Mucosa of rectum (tissue), 2 donors: ENCODE data around the gene SH3RF2.

Source experiments
- H3K27ac ChIP-seq, 2 donors: one replicate each; pipeline ENCODE4 v1.7.0; 2013; ENCODE audit warnings: inconsistent platforms in 2 of 2, low read depth in 2 of 2, low read length in 2 of 2
- H3K27me3 ChIP-seq, 2 donors: one replicate each; pipeline ENCODE4 v1.7.0; 2013; ENCODE audit warnings: low read length in 2 of 2; ENCODE audit not compliant: control insufficient read depth in 2 of 2, insufficient read depth in 2 of 2
- H3K36me3 ChIP-seq, 2 donors: one replicate each; pipeline ENCODE4 v1.7.0; 2013; ENCODE audit warnings: low read length in 2 of 2; ENCODE audit not compliant: control insufficient read depth in 2 of 2, insufficient read depth in 2 of 2
- H3K4me1 ChIP-seq, 2 donors: one replicate each; pipeline ENCODE4 v1.7.0; 2013; ENCODE audit warnings: low read length in 2 of 2, mild to moderate bottlenecking in 1 of 2; ENCODE audit not compliant: control insufficient read depth in 2 of 2, insufficient read depth in 2 of 2
- H3K4me3 ChIP-seq, 2 donors: one replicate each; pipeline ENCODE4 v1.7.0; 2013; ENCODE audit warnings: low read length in 2 of 2
- H3K9ac ChIP-seq, 2 donors: one replicate each; pipeline ENCODE4 v1.7.0; 2013; ENCODE audit warnings: low read length in 2 of 2, low read depth in 1 of 2, mild to moderate bottlenecking in 1 of 2
- H3K9me3 ChIP-seq, 2 donors: one replicate each; pipeline ENCODE4 v1.7.0; 2013; ENCODE audit warnings: low read length in 2 of 2; ENCODE audit not compliant: control insufficient read depth in 2 of 2
- donor health status: healthy.
- donor health status: Normal muscosa, but diverticular disease.

The SH3RF2 gene

DNA sequence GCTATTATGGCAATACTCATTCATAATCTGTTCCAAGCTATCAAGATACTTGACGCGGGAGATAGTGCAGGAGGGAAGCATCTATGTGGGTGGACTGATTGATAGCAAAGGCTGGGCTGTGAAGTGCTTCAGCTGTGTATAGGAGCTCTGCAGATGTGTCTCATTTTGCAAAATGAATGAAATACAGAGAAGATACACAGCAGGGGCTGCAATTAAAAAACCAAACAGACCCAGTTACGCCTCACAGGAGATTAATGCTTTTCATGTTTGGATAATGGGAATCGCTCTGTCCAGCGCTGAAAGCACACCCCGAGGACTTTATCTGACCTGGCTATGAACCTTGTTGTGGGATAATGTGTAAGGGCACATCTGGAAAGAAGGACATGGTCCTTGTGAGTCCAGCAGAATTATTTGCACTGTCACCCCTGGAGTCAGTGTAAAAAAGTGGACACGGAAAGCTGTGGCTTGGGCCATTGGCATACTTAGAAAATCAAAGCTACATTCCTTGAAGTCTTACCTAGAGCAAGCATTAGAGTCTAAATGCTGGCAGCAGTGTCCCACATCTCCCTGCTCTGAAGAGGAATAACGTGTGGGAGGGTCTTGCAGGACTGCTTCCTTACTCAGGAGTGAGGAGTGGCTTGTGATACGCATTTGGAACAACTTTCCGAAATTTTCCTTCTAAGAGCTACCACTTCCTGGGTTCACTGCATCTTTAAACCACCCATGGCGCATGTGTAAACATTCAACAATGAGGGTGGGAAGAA, 2.6 kb downstream of the SH3RF2 start:
- Histone ChIP-seq H3K9ac (peak overlapping the region in 1 of 2 donors; percentile 74), H3K36me3 (no peaks in the 10 kb centered on the region), H3K27me3 (no peaks in the 10 kb centered on the region), H3K27ac (peak overlapping the region; percentile 49 to 79), H3K9me3 (no peaks in the 10 kb centered on the region), H3K4me1 (peaks cover 27 to 57% of the 10 kb centered on the region in 2 donors), H3K4me3 (peak overlapping the region; percentile 69 to 81)

DNA sequence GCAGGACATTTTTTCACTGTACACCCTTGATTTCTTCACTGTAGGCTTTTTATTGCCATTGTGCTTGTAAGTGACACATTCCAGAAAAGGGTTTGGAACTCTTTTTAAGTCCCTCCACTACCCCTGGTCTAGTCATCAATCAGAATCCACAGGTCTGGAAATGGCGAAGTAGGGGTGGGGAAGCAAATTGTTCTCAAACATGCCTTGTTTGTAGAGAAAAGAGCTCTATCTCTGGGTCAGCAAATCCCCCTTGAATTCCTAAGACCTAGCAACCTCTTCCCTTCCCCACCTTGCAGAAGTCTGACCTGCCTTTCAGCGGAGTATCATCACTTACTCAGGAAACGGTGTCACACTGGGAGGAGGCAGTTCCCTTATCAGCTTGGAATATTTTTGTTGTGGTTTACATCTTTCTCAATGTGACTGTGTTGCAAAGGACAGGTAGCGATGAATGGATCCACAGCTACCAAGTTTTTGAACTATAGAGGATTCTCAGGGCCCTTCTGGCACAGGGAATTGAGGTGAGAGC, 3.2 kb downstream of the SH3RF2 start:
- H3K27ac ChIP-seq, result peak overlapping the region; percentile 49 to 79
- no peaks in the 10 kb centered on the region for H3K27me3 ChIP-seq
- H3K9me3 ChIP-seq, result no peaks in the 10 kb centered on the region
- H3K9ac ChIP-seq, result peak overlapping the region in 1 of 2 donors; percentile 74
- H3K4me1 ChIP-seq, result peaks cover 27 to 62% of the 10 kb centered on the region in 2 donors
- H3K4me3 ChIP-seq, result peak overlapping the region; percentile 69 to 81
- no peaks in the 10 kb centered on the region for H3K36me3 ChIP-seq

DNA sequence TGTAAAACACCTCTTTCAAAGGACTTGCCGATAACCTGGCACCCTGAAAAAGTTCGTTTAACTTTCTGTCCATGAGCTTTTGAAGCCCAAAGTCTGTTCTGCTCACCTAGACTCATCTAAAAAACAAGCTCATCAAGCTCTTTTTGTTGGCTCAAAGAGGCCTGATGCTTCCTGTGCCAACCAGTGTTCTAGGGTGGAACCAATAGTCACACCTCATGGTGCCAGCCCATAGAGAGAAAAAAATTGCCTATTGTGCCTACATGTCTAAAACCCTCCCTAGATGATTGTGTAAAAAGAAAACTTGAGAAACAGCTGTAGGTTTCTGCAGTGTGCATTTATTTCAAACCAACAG, 4.7 kb downstream of the SH3RF2 start:
- Histone ChIP-seq H3K4me3 (no peak overlapping the region), H3K27ac (peak overlapping the region; percentile 39 to 60), H3K9me3 (no peaks in the 10 kb centered on the region), H3K27me3 (no peaks in the 10 kb centered on the region), H3K4me1 (peaks cover 32 to 66% of the 10 kb centered on the region in 2 donors), H3K9ac (no peak overlapping the region), H3K36me3 (no peaks in the 10 kb centered on the region)

DNA sequence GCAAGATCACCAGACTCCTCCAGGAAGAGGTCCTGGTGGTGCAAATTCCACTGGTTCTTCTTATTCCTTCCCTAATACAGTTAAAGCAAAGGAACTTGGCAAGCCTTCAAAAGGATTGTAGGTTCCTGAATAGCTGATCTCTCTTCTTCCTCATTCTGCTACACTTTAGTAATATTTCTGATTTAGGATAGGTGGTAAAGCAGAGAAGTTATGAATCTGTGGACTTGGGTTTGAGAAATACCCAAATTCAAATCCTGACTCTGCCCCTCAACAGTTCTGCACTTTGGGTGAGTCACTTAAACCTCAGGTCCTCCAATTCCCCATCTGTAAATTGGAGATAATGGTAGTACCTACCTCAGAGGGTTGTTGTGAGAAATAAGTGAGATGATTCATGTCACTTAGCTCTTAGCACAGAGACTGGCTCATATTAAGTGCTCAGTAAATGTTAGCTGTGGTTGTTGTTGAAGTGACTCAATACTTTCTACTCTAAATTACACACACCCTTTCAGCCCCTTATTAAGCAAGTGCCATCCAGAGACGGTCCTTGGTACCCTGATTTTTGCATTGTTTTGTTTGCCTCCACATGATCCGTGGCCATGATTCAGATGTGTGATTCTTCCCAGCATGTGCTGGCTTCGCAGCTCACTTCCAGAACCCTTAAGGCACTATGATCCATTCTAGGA, 5.2 kb downstream of the SH3RF2 start:
- H3K27me3 ChIP-seq, result no peaks in the 10 kb centered on the region
- no peak overlapping the region for H3K4me3 ChIP-seq
- no peaks in the 10 kb centered on the region for H3K9me3 ChIP-seq
- H3K9ac ChIP-seq, result no peak overlapping the region
- H3K36me3 ChIP-seq, result no peaks in the 10 kb centered on the region
- peak overlapping the region; percentile 39 to 60 for H3K27ac ChIP-seq
- H3K4me1 ChIP-seq, result peaks cover 33 to 65% of the 10 kb centered on the region in 2 donors

DNA sequence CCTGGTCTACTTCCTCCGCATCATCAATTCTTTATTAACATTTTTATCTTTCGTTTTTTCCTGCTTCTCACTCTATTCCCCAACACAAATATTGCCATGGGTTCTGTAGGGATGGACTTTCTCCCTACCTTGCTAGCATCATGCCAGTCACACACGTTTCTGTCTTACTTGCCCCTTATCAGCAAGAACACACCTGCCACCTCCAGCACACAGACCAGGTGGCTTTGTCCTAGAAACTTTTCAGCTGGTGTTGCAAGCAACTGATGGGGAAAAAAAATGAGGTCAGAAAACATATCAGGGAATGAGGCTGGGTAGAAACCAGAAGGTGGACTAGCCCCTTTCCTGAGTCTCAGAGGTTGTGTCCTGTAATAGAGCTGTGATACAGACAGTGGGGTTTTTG, 5.8 kb downstream of the SH3RF2 start:
- H3K4me3 ChIP-seq, result no peak overlapping the region
- H3K9me3 ChIP-seq, result no peaks in the 10 kb centered on the region
- peak overlapping the region; percentile 39 to 60 for H3K27ac ChIP-seq
- H3K4me1 ChIP-seq, result peaks cover 33 to 65% of the 10 kb centered on the region in 2 donors
- H3K27me3 ChIP-seq, result no peaks in the 10 kb centered on the region
- H3K9ac ChIP-seq, result peak overlapping the region in 1 of 2 donors; percentile 28
- H3K36me3 ChIP-seq, result no peaks in the 10 kb centered on the region

DNA sequence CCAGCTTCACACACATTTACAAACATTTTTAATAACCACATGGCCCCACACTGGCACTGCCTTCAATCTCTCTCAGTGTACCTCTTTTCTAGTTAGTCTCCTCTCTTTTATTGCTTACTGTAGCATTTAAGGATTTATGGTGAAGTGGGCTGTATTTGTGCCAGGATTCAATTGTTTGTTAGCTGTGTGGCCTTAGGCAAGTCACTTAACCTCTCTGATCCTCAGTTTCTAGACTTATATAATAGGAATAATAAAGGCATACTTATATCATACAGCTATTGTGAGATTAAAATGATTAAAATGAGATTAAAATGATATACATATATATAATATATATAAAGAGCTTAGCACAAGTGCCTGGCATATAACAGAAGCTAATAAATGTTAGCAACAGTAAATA, 6.4 kb downstream of the SH3RF2 start:
- H3K9me3 ChIP-seq, result no peaks in the 10 kb centered on the region
- peak overlapping the region in 1 of 2 donors; percentile 28 for H3K9ac ChIP-seq
- no peaks in the 10 kb centered on the region for H3K36me3 ChIP-seq
- H3K4me1 ChIP-seq, result peaks cover 33 to 59% of the 10 kb centered on the region in 2 donors
- H3K27ac ChIP-seq, result peak overlapping the region; percentile 39 to 60
- no peaks in the 10 kb centered on the region for H3K27me3 ChIP-seq
- H3K4me3 ChIP-seq, result no peak overlapping the region

DNA sequence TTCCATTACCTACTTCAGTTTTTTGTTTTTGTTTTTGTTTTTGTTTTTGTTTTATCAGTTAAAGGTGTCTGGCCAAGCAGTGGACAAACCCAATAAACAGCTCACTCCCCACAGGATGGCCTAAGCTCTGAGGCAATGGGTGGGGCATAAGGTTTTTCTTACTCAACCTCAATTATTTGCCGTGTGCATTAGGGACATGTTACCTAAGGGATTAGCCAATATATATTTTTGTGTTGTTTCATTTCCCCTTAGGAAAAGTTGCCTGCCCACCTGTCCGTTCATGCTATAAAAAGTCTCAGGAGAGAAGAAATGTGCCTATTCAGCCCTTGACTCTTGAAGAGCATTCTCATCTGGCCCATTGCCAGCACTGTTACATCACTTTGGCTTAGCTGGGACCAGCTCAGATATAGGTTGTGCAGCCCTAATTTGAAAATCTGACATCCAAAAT, 7.3 kb downstream of the SH3RF2 start:
- Histone ChIP-seq H3K4me3 (peak overlapping the region in 1 of 2 donors; percentile 13), H3K36me3 (no peaks in the 10 kb centered on the region), H3K27ac (peak overlapping the region; percentile 45 to 64), H3K9ac (no peak overlapping the region), H3K27me3 (no peaks in the 10 kb centered on the region), H3K9me3 (no peaks in the 10 kb centered on the region), H3K4me1 (peaks cover 33 to 58% of the 10 kb centered on the region in 2 donors)

DNA sequence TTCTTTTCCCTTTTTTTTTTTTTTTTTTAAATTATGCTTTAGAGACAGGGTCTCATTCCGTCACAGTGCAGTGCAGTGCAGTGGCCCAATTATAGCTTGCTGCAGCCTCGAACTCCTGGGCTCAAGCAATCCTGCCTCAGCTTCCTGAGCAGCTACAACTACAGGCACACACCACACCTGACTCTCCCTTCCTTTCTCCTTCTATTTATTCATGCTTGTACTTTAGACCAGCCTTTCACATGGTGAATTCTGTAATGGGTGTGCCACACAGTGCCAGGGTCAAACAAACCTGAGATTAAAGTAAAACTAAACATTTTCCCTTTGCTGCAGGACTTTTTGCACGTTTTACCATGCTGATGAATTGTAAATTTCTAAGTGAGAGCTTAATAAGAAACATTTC, 8.0 kb downstream of the SH3RF2 start:
- Histone ChIP-seq H3K36me3 (no peaks in the 10 kb centered on the region), H3K27ac (peak overlapping the region; percentile 45 to 64), H3K4me3 (peak overlapping the region; percentile 13 to 21)

DNA sequence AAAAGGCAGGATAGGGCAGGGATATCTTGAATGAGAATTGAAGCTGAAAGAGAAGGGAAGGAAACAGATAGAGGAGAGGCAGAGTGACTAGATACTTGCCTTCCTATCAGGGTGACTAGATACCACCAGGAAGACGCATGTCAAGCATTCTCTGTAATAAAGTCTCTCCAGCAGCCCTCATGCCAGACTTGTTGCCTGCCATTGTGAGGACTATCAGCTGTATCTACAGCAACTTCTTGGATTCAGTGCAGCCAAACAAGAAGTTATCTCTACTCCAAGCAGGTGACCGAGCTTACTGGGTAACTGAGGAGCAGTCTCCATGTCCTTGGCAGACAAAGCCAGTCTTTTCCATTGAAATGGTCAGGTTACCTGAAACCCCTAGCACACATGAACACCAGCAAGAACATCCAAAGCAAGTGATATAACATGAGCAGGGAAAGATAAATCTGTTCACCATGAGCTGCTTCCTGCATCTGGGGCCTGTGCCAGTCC, 9.3 kb downstream of the SH3RF2 start:
- Histone ChIP-seq H3K4me1 (peaks cover 24 to 47% of the 10 kb centered on the region in 2 donors), H3K27me3 (no peaks in the 10 kb centered on the region), H3K9ac (no peak overlapping the region), H3K9me3 (no peaks in the 10 kb centered on the region), H3K36me3 (peaks cover 2 to 4% of the 10 kb centered on the region in 2 donors), H3K27ac (peak overlapping the region in 1 of 2 donors; percentile 12), H3K4me3 (no peak overlapping the region)

More for the DNA sequence above, 8.0 kb downstream of the SH3RF2 start:
- Histone ChIP-seq H3K9ac (peak overlapping the region in 1 of 2 donors; percentile 38), H3K9me3 (no peaks in the 10 kb centered on the region), H3K4me1 (peaks cover 33 to 58% of the 10 kb centered on the region in 2 donors), H3K27me3 (no peaks in the 10 kb centered on the region)
